ENCODE data around the gene PREX1.

DNA sequence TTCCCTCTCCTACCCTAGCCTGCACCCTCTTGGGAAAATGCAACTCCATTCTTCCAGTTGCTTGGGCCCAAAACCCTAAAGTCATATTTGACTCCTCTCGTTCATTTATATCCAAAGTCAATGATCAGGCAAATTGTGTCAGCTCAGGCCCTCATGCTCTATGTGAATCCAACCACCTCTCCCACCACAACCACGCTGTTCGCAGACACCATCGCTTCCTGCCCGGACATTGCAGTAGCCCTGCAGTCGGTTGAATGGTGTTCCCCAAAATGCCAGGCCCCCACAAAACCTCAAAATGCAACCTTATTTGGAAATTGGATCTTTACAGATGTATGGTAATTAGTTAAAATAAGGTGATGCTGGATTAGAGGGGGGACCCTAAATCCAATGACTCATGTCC lies 98.3 kb downstream of the PREX1 start:
- no peak for TF ChIP-seq CTCF (IDR thresholded peaks at IDR 0.05; ENCODE audit: extremely low read depth in 1 of 2, insufficient read depth in 1 of 2, low read depth in 1 of 2, low read length in 2 of 2)
- no peak for TF ChIP-seq POLR2A (IDR thresholded peaks at IDR 0.05; ENCODE audit: low read depth, low read length)
- TF ChIP-seq EZH2 (IDR thresholded peaks at IDR 0.05; ENCODE audit: borderline replicate concordance, low read depth, low read length, severe bottlenecking), result no peak
- TF ChIP-seq MYC (IDR thresholded peaks at IDR 0.05; ENCODE audit: low read depth, low read length), result no peak
- TF ChIP-seq MAX (IDR thresholded peaks at IDR 0.05; ENCODE audit: insufficient read depth, insufficient read length), result no peak
- TF ChIP-seq JUN (IDR thresholded peaks at IDR 0.05; ENCODE audit: borderline replicate concordance, insufficient read depth, insufficient read length, low read depth), result no peak
- no peak for TF ChIP-seq POLR2AphosphoS5 (IDR thresholded peaks at IDR 0.05; ENCODE audit: insufficient read depth, low read depth, low read length)
- no peak for TF ChIP-seq FOS (IDR thresholded peaks at IDR 0.05; ENCODE audit: borderline replicate concordance, insufficient read depth, low read length)
- no peak for TF ChIP-seq GATA2 (IDR thresholded peaks at IDR 0.05; ENCODE audit: insufficient read depth, insufficient read length, low read depth, low read length)
